GM23338 (cell line): ENCODE data around the gene CSF2RB. TPM values are rescaled to one million over a fixed set of nuclear protein-coding genes. Genes with fewer than 3 reads are reported as not detected.
"Not testable (repeated sequence)": the region's sequence is repeated elsewhere in the genome, so short reads cannot be mapped to it uniquely, and the experiment has no call there.

ENCODE experiments used
- ATAC-seq: fragments of 200-7000 bp; cut with Tn5 transposase; 3 replicates; pipeline ENCODE4 v1.9.1; 2020
- DNase-seq: peaks from one replicate; pipeline ENCODE4 v3.0.0-alpha.2; 2015; ENCODE audit warnings: low spot score
- H2AFZ ChIP-seq: fragments of 200-600 bp; sonication (generic); 2 replicates; pipeline ENCODE4 v1.8.0; 2016; ENCODE audit warnings: antibody characterized with exemption, mild to moderate bottlenecking, moderate library complexity
- H3F3A ChIP-seq: fragments of 200-600 bp; sonication (generic); replicated peaks from 2 replicates; pipeline ENCODE4 v1.8.0; 2017; ENCODE audit warnings: antibody characterized with exemption, mixed run types, low read depth
- H3K27ac ChIP-seq: fragments of 200-600 bp; sonication (generic); 2 replicates; pipeline ENCODE4 v1.6.1; 2016; ENCODE audit warnings: low read depth
- H3K27me3 ChIP-seq: fragments of 200-600 bp; sonication (generic); 2 replicates; pipeline ENCODE4 v1.8.0; 2016; ENCODE audit warnings: mild to moderate bottlenecking, mixed run types, moderate library complexity; ENCODE audit not compliant: insufficient read depth
- H3K36me3 ChIP-seq: fragments of 200-600 bp; sonication (generic); 2 replicates; pipeline ENCODE4 v1.8.0; 2016; ENCODE audit warnings: mild to moderate bottlenecking; ENCODE audit not compliant: insufficient read depth
- H3K4me1 ChIP-seq: fragments of 200-600 bp; sonication (generic); 2 replicates; pipeline ENCODE4 v1.8.0; 2016; ENCODE audit warnings: mild to moderate bottlenecking, moderate library complexity; ENCODE audit not compliant: insufficient read depth
- H3K4me2 ChIP-seq: fragments of 200-600 bp; sonication (generic); 2 replicates; pipeline ENCODE4 v1.7.1; 2017; ENCODE audit warnings: mixed run types
- H3K4me3 ChIP-seq: fragments of 200-600 bp; sonication (generic); 2 replicates; pipeline ENCODE4 v1.6.1; 2016; ENCODE audit warnings: mixed run types
- H3K79me2 ChIP-seq: fragments of 200-600 bp; sonication (generic); replicated peaks from 2 replicates; pipeline ENCODE4 v1.8.0; 2017; ENCODE audit warnings: mild to moderate bottlenecking; ENCODE audit not compliant: insufficient read depth
- H3K9me2 ChIP-seq: fragments of 200-600 bp; sonication (generic); 2 replicates; pipeline ENCODE4 v1.8.0; 2017; ENCODE audit not compliant: insufficient read depth
- H4K20me1 ChIP-seq: fragments of 200-600 bp; sonication (generic); replicated peaks from 2 replicates; pipeline ENCODE4 v1.8.0; 2017; ENCODE audit warnings: mild to moderate bottlenecking; ENCODE audit not compliant: insufficient read depth
- H3K27ac Mint-ChIP-seq: 2 replicates; pipeline ENCODE4 v1.8.0; 2020; ENCODE audit warnings: inconsistent platforms, mild to moderate bottlenecking, moderate library complexity, mixed read lengths
- H3K27me3 Mint-ChIP-seq: 3 replicates; pipeline ENCODE4 v1.8.0; 2022; ENCODE audit warnings: low read depth, mild to moderate bottlenecking, moderate library complexity, mixed read lengths, inconsistent platforms; ENCODE audit not compliant: insufficient read depth, poor library complexity
- H3K36me3 Mint-ChIP-seq: 3 replicates; pipeline ENCODE4 v1.8.0; 2021; ENCODE audit warnings: low read depth, mild to moderate bottlenecking, inconsistent platforms, moderate library complexity, mixed read lengths
- H3K4me1 Mint-ChIP-seq: 3 replicates; pipeline ENCODE4 v1.8.0; 2020; ENCODE audit warnings: mild to moderate bottlenecking, inconsistent platforms, mixed read lengths
- H3K4me3 Mint-ChIP-seq: 3 replicates; pipeline ENCODE4 v1.8.0; 2021; ENCODE audit warnings: moderate library complexity, mild to moderate bottlenecking, inconsistent platforms, mixed read lengths
- H3K9me3 Mint-ChIP-seq: 3 replicates; pipeline ENCODE4 v1.8.0; 2020; ENCODE audit warnings: moderate library complexity, mild to moderate bottlenecking, inconsistent platforms, mixed read lengths
- polyA plus RNA-seq: library from polyadenylated mRNA; unstranded; fragments of >200 nt; fragmentation: Nextera tagmentation; extraction: Ambion mirVana; gene quantifications from 2 replicates; pipeline ENCODE4 v1.2.1, GENCODE V29; 2016
- total RNA-seq: library from RNA; depleted of rRNA; stranded (reverse); fragments of >200 nt; shearing (Covaris generic); gene quantifications from 2 replicates; pipeline ENCODE4 v1.2.3, GENCODE V29; 2014; rRNA removed

CSF2RB gene
- total and polyA plus RNA-seq, 2 experiments from 2014 or later = not detected

- not testable (repeated sequence) for H3K27me3 ChIP-seq, H3K4me1 Mint-ChIP-seq, H3K79me2 ChIP-seq, H3K27me3 Mint-ChIP-seq, H3K4me3 ChIP-seq, H3K36me3 Mint-ChIP-seq, ATAC-seq, H4K20me1 ChIP-seq, H3F3A ChIP-seq, H3K4me2 ChIP-seq, H3K36me3 ChIP-seq, H2AFZ ChIP-seq, H3K9me2 ChIP-seq, H3K27ac ChIP-seq, H3K27ac Mint-ChIP-seq, H3K4me3 Mint-ChIP-seq, H3K4me1 ChIP-seq, DNase-seq
- H3K9me3 Mint-ChIP-seq = peaks cover 26% of the 10 kb centered on the region
Observed at GRCh38 chr22:36989012-36989411, 75.6 kb downstream of the CSF2RB start.

Other genes starting within 250 kb of the CSF2RB start
- gene CACNG2, start 209.9 kb upstream of the CSF2RB start, total RNA-seq = not detected in 2 replicates
- gene CACNG2, start 209.9 kb upstream of the CSF2RB start, polyA plus RNA-seq = not detected in 2 replicates
- gene IFT27, start 137.5 kb upstream of the CSF2RB start, total RNA-seq = 20.3 and 28.5 TPM in 2 replicates
- gene IFT27, start 137.5 kb upstream of the CSF2RB start, polyA plus RNA-seq = 63.5 and 67.7 TPM in 2 replicates
- not detected in 2 replicates for gene PVALB, start 96.6 kb upstream of the CSF2RB start, total RNA-seq
- gene PVALB, start 96.6 kb upstream of the CSF2RB start, polyA plus RNA-seq = 7.9 and 8.6 TPM in 2 replicates
- not detected in 2 replicates for gene NCF4, start 52.6 kb upstream of the CSF2RB start, total RNA-seq
- not detected in 2 replicates for gene NCF4, start 52.6 kb upstream of the CSF2RB start, polyA plus RNA-seq
- gene TST, start 105.8 kb downstream of the CSF2RB start, total RNA-seq = 32.4 and 32.7 TPM in 2 replicates
- gene TST, start 105.8 kb downstream of the CSF2RB start, polyA plus RNA-seq = 14.6 and 16.3 TPM in 2 replicates
- gene MPST, start 106.1 kb downstream of the CSF2RB start, total RNA-seq = 121 and 158 TPM in 2 replicates
- 85.5 and 86.2 TPM in 2 replicates for gene MPST, start 106.1 kb downstream of the CSF2RB start, polyA plus RNA-seq
- gene KCTD17, start 138.1 kb downstream of the CSF2RB start, total RNA-seq = 26.9 and 35.0 TPM in 2 replicates
- gene KCTD17, start 138.1 kb downstream of the CSF2RB start, polyA plus RNA-seq = 21.2 and 25.1 TPM in 2 replicates
- gene TMPRSS6, start 196.1 kb downstream of the CSF2RB start, total RNA-seq = not detected in 2 replicates
- gene TMPRSS6, start 196.1 kb downstream of the CSF2RB start, polyA plus RNA-seq = 0.07 and 0.13 TPM in 2 replicates
- 1.0 and 4.8 TPM in 2 replicates for gene IL2RB, start 236.3 kb downstream of the CSF2RB start, total RNA-seq
- 0.36 and 0.90 TPM in 2 replicates for gene IL2RB, start 236.3 kb downstream of the CSF2RB start, polyA plus RNA-seq